Loucy (cell line): ENCODE measurements around the gene PGA4.

Experiments used
- H2AFZ ChIP-seq: fragments of 200-600 bp; sonication (generic); 2 replicates; pipeline ENCODE4 v1.6.0; 2016; ENCODE audit warnings: antibody characterized with exemption, mild to moderate bottlenecking, low read length, moderate library complexity
- H3F3A ChIP-seq: fragments of 200-600 bp; 2 replicates; pipeline ENCODE4 v1.6.0; 2016; ENCODE audit warnings: antibody characterized with exemption, low read depth, mild to moderate bottlenecking
- H3K27me3 ChIP-seq: fragments of 200-600 bp; sonication (generic); 2 replicates; pipeline ENCODE4 v1.6.1; 2014; ENCODE audit warnings: low read length, mild to moderate bottlenecking; ENCODE audit not compliant: insufficient read depth, poor library complexity, severe bottlenecking
- H3K36me3 ChIP-seq: fragments of 200-600 bp; sonication (generic); 2 replicates; pipeline ENCODE4 v1.6.1; 2016; ENCODE audit warnings: low read length; ENCODE audit not compliant: insufficient read depth
- H3K4me1 ChIP-seq: fragments of 200-600 bp; sonication (generic); 2 replicates; pipeline ENCODE4 v1.5.1; 2014; ENCODE audit warnings: low read length, mild to moderate bottlenecking; ENCODE audit not compliant: insufficient read depth, poor library complexity, severe bottlenecking
- H3K4me2 ChIP-seq: fragments of 200-600 bp; sonication (generic); 2 replicates; pipeline ENCODE4 v1.6.0; 2014; ENCODE audit warnings: antibody characterized with exemption, low read length, low read depth, mild to moderate bottlenecking; ENCODE audit not compliant: poor library complexity, severe bottlenecking
- H3K4me3 ChIP-seq: fragments of 200-600 bp; sonication (generic); 2 replicates; pipeline ENCODE4 v1.5.1; 2014; ENCODE audit warnings: low read length, mild to moderate bottlenecking, mixed read lengths; ENCODE audit not compliant: poor library complexity, severe bottlenecking
- H3K79me2 ChIP-seq: fragments of 200-600 bp; sonication (generic); 2 replicates; pipeline ENCODE4 v1.6.1; 2014; ENCODE audit warnings: low read length; ENCODE audit not compliant: insufficient read depth
- H3K9ac ChIP-seq: fragments of 200-600 bp; sonication (generic); 2 replicates; pipeline ENCODE4 v1.6.0; 2014; ENCODE audit warnings: mild to moderate bottlenecking, low read depth, low read length, moderate library complexity; ENCODE audit not compliant: poor library complexity, severe bottlenecking
- H3K9me2 ChIP-seq: fragments of 200-600 bp; sonication (generic); replicated peaks from 2 replicates; pipeline ENCODE4 v1.6.1; 2016; ENCODE audit warnings: low read depth, low read length, mixed read lengths
- H3K9me3 ChIP-seq: fragments of 200-600 bp; sonication (generic); 2 replicates; pipeline ENCODE4 v1.6.1; 2014; ENCODE audit warnings: mild to moderate bottlenecking, antibody characterized with exemption, low read length, low read depth; ENCODE audit not compliant: insufficient read depth
- H4K20me1 ChIP-seq: fragments of 200-600 bp; sonication (generic); 2 replicates; pipeline ENCODE4 v1.6.0; 2014; ENCODE audit warnings: antibody characterized with exemption, low read length, mild to moderate bottlenecking; ENCODE audit not compliant: insufficient read depth, poor library complexity, severe bottlenecking
- EZH2phosphoT487 ChIP-seq: fragments of 200-600 bp; IDR thresholded peaks from 2 replicates; pipeline ENCODE4 v1.6.1; 2018; ENCODE audit warnings: antibody characterized with exemption, mild to moderate bottlenecking, moderate library complexity, borderline replicate concordance
- TF ChIP-seq, protein P1 (sequence below): fragments of 200-600 bp; sonication (generic); conservative IDR thresholded peaks from 2 replicates; pipeline ENCODE4 v1.5.1; 2014; ENCODE audit warnings: mild to moderate bottlenecking, antibody characterized with exemption, low read length

The PGA4 gene

DNA sequence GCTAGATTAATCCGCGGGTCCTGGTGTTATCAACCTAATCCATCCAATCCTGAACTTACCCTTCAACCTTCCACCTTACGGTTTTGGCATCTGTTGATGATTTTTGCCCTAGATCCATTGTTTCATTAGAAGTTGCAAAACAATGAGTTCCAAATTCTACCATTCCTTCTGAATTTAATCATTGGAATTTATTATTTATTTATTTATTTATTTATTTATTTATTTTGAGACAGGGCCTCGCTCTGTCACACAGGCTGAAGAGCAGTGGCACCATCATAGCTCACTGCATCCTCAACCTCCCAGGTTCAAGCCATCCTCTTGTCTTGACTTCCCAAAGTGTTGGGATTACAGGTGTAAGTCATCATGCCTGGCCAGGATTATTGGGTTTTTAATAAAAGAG lies 40.7 kb upstream of the PGA4 start:
- H3K79me2 ChIP-seq, result no peaks in the 10 kb centered on the region
- H4K20me1 ChIP-seq, result no peaks in the 10 kb centered on the region
- no peaks in the 10 kb centered on the region for H3K9me2 ChIP-seq
- no peaks in the 10 kb centered on the region for H3K36me3 ChIP-seq
- no peak overlapping the region for H3K9ac ChIP-seq
- H3K9me3 ChIP-seq, result no peaks in the 10 kb centered on the region
- no peak overlapping the region for H3K4me3 ChIP-seq
- H3K4me1 ChIP-seq, result no peaks in the 10 kb centered on the region
- H3F3A ChIP-seq, result no peaks in the 10 kb centered on the region
- H2AFZ ChIP-seq, result no peak overlapping the region
- H3K27me3 ChIP-seq, result no peaks in the 10 kb centered on the region
- TF ChIP-seq, protein P1, sequence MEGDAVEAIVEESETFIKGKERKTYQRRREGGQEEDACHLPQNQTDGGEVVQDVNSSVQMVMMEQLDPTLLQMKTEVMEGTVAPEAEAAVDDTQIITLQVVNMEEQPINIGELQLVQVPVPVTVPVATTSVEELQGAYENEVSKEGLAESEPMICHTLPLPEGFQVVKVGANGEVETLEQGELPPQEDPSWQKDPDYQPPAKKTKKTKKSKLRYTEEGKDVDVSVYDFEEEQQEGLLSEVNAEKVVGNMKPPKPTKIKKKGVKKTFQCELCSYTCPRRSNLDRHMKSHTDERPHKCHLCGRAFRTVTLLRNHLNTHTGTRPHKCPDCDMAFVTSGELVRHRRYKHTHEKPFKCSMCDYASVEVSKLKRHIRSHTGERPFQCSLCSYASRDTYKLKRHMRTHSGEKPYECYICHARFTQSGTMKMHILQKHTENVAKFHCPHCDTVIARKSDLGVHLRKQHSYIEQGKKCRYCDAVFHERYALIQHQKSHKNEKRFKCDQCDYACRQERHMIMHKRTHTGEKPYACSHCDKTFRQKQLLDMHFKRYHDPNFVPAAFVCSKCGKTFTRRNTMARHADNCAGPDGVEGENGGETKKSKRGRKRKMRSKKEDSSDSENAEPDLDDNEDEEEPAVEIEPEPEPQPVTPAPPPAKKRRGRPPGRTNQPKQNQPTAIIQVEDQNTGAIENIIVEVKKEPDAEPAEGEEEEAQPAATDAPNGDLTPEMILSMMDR, result no peak
- TF ChIP-seq EZH2phosphoT487, result no peak
- H3K4me2 ChIP-seq, result no peak overlapping the region

DNA sequence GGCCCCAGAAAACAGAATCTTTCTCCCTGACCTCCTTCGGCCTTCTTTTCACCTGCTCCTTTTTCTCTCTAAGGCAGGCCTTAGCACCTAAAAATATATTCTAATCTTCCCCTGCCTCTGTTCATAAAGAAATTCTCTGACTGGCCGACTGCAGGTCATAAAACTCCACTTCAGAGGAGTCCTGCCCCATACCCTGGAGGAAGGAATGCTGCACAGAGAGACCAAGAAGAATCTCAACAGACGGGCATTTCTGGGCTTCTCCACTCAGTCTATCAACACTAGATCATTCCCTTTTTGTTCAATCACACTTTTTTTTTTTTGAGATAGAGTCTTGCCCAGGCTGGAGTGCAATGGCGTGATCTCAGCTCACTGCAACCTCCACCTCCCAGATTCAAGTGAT lies 38.5 kb upstream of the PGA4 start:
- TF ChIP-seq, protein P1, result no peak
- TF ChIP-seq EZH2phosphoT487, result no peak
- no peak overlapping the region for H3K4me2 ChIP-seq
- H3K4me3 ChIP-seq, result no peak overlapping the region
- H3K9me2 ChIP-seq, result no peaks in the 10 kb centered on the region
- H4K20me1 ChIP-seq, result no peaks in the 10 kb centered on the region
- no peak overlapping the region for H3K9ac ChIP-seq
- no peaks in the 10 kb centered on the region for H3K9me3 ChIP-seq
- no peaks in the 10 kb centered on the region for H3K4me1 ChIP-seq
- no peaks in the 10 kb centered on the region for H3F3A ChIP-seq
- no peak overlapping the region for H2AFZ ChIP-seq
- H3K79me2 ChIP-seq, result no peaks in the 10 kb centered on the region
- H3K27me3 ChIP-seq, result no peaks in the 10 kb centered on the region
- no peaks in the 10 kb centered on the region for H3K36me3 ChIP-seq

DNA sequence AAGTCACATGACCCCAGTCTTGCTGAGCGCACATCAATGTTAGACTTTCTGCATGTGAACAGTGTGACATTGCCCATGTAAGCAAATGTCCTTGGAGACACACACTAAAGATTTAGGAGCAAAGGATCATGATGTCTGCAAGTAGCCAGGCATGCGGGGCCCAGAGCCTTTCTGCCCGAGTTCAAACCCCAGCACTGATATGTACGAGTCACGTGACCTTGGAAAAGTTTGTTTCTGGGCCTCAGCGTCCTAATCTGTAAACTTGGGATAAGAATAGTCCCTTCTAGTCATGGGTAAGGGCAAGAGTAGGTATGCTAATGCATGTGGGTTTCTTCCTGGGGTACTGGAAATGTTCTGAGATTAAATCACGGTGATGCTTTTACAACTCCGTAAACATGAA lies 35.6 kb upstream of the PGA4 start:
- H3K4me3 ChIP-seq, result no peak overlapping the region
- no peaks in the 10 kb centered on the region for H3K27me3 ChIP-seq
- no peak overlapping the region for H2AFZ ChIP-seq
- H3K4me1 ChIP-seq, result no peaks in the 10 kb centered on the region
- no peak overlapping the region for H3K9ac ChIP-seq
- no peaks in the 10 kb centered on the region for H3K36me3 ChIP-seq
- no peaks in the 10 kb centered on the region for H3K79me2 ChIP-seq
- no peaks in the 10 kb centered on the region for H3K9me2 ChIP-seq
- H4K20me1 ChIP-seq, result no peaks in the 10 kb centered on the region
- TF ChIP-seq, protein P1, result no peak
- TF ChIP-seq EZH2phosphoT487, result no peak
- H3K9me3 ChIP-seq, result no peaks in the 10 kb centered on the region
- H3F3A ChIP-seq, result no peaks in the 10 kb centered on the region
- H3K4me2 ChIP-seq, result no peak overlapping the region
